Activated naive CD8-positive, alpha-beta T cell treated with anti-CD3 and anti-CD28 coated beads, Interleukin-2, amount 50 U/mL, for 16 hours (primary cell): ENCODE measurements around the gene TNFRSF19.

Source experiments
- DNase-seq: peaks from one replicate; pipeline ENCODE4 v3.0.0-alpha.2; 2020; ENCODE audit warnings: low read depth, low spot score

TNFRSF19 gene

DNA sequence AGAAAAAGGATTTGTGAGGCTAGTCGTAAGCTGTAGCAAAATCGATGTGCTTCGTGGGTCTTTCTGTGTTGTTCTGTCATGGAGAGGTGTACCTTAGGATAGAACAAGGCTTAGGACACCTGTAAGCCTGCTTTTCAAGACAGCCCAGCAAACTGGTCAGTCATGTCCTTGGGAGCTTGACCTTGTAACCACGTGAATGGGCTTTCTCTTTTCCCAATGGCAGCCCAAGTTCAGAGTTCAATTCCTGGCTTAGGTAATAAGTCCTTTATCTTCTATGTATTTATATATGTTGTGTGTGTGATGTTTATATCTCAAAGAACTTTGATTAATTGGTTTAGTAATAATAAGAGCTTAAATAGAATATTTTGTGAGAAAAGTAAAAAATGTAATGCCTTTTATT lies 112.9 kb downstream of the TNFRSF19 start:
- no peak for DNase-seq

DNA sequence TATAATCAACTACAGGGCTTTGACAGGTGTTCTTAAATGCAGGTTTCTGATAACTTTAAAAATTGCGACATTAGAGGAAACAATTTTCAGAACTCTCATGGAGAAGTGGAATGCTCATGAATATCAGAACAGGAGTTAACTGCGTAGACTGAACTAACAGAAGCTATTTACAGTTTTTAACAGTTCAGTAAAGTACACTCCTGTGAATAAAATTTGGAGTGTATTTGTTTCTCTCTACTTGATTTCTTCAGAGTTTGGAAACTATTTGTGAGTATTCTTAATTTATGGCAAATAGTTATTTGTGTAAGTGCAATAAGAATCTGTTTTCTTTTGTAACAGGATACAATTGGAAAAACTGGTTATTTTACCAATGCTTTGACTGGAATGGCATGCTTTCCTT lies 114.4 kb downstream of the TNFRSF19 start:
- DNase-seq: no peak

DNA sequence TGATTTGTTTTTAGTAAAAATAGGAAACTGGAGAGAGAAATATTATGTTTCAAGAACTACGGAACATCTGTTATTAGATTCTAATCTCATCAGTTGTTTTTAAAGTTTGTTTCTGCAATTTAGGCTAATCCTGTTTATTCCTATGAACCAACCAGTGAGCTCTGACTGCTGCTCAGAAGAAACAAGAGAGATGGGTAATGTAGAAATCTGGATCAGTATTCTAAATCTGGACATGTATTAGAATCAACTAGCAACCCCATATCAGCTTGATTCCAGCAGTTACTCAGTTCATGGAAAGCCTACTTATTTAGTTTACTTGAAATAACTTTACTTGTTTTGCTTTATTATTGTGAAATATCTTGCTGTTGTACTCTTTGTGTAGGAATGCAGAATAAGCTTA lies 115.2 kb downstream of the TNFRSF19 start:
- no peak for DNase-seq

DNA sequence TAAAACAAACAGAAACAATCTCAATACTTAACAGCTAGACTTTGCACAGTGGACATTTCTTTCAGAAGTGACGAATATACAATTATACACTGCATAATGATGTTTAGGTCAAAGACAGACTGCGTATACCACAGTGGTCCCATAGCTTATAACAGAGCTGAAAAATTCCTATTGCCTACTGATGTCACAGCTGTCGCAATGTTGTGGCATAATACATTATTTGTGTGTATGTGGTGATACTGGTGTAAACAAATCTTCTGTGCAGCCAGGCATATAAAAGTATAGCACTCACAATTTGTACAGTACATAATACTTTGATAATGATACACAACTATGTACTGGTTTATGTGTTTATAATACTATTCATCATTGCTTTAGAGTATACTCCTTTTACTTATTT lies 116.7 kb downstream of the TNFRSF19 start:
- DNase-seq: no peak

DNA sequence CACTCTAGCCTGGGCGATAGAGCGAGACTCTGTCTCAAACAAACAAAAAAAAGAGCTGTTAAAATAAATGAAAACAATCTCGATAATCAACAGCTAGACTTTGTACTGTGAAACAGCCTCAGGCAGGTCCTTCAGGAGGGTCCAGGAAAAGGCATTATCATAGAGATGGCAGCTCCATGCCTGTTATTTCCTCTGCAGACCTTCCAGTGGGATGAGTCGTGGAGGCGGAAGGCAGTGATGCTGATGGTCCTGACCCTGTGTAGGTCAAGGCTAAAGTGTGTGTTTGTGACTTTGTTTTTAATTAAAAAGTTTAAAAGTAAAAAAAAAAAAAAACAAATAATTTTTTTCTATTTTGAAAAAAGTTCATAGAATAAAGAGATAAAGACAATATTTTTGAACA lies 117.4 kb downstream of the TNFRSF19 start:
- no peak for DNase-seq

DNA sequence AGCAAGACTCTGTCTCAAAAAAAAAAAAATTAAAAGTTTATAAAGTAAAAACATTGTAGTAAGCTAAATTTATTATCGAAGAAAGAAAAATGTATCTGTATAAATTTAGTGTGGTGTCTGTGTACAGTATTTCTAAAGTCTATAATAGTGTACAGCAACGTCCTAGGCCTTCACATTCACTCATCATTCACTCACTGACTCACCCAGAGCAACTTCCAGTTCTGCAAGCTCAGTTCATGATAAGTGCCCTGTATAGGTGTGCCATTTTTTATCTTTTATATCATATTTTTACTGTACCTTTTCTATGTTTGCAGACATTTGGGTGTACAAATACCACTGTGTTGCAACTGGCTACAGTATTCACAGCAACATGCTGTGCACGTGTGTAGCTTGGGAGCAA lies 118.1 kb downstream of the TNFRSF19 start:
- DNase-seq: no peak

DNA sequence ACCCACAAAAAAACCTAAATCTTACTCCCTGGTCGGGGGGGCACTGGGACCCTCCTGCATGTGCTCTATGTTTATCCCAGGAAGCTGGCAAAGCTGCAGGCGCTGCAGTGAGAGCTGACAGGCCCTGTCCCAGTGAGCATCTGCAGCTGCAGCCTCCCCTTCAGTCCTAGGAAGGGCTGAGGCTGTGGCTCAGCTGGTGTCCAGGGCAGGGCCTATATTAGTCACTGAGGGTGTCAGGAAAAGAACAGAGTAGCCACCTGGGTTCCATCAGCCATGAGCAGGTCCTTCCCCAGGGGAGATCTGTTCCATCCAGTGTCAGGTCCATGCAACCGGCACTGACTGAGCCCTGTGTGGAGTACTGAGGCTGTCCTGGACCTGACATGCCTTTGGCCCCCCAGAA lies 120.5 kb downstream of the TNFRSF19 start:
- no peak for DNase-seq

DNA sequence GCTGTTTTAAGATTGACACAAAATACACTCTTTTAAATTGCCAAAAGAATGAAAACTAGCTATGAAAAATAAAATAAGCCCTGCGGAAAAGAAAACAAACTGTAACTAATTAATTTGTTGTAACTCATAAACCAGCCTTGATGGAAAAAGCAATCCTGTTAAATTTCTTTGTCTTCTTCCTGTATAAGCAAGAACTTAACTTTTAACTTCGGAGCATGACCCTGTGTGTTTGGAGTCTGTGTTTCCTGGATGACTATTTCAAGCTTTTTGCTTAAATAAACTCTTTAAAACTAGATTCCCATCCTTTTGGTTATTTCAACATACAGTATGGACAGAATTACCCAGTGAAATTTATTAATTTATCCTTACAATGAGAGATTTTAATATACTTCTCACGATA lies 122.6 kb downstream of the TNFRSF19 start:
- DNase-seq: no peak

DNA sequence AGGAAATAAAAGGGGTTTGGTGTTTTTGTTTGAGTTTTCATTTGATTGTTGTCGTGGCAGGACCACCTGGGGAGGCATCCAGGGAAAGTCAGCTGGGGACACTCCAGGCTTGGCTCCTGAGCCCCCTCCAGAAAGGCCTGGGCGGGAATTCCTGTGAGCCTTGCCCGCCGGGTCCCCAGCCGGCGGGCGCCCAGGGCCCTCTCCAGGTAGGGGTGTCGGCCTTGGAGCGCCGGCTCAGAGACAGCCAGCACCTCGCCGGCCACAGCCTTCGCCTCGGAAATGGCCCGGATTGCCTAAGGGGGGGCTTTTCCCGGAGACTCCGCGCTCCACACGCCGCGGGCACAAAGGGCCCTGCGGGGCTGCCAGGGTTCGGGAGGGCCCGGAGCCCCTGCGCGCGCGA lies 125.0 kb downstream of the TNFRSF19 start:
- no peak for DNase-seq

DNA sequence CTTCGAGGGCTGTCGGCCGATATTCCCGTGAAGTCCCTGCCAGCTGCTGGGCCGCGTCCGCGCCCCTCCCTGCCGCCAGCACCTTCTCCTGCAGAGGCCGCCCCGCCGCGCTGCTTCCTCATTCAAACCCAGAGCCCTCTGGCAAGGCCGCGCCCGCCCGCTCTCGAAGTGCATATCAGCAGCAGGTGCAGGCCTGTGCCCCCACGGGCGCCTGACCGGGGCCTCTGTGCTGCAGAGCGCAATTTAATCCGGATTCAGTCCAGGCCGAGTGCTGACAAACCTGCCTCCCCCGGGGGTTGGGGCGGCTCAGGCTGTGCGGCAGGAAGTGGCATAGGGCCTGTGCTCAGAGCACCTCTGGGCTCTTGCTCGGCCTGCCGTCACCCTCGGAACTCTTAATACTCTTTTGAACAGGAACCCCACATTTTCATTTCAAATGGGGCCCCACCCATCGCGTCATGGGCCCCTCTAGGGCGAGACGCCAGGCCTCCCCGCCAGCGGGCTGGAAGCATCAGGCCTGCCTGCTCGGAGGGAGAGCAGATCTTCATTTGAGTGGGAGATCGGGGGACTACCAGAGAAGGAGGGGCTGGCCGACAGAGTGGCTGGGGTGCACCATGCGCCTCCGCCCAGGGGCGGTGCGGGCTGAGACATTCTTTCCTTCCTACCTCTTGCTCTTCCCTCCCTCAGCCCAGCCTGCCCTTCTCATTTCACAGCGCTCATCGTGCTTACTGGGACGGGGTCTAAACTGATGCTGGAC lies 125.7 kb downstream of the TNFRSF19 start:
- DNase-seq: peak; percentile 20

DNA sequence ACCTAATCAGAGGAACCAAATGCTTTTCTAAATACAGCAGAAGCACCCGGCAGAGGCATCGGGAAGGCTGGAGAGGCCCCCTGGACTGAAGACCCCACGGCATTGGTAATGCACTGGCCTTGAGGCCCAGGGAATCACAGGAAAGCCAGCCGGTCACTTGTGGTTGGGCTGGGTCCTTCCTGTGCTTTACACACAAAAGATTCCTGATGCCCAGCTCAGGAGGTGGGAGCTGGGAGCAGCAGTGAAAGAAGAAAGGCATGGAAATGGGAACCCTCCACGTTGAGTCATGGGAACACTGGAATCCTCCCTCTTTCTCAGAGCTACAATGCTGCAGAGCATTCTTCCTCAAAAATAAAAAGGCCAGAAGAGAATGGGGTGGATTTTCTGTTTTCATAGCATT lies 126.4 kb downstream of the TNFRSF19 start:
- no peak for DNase-seq

DNA sequence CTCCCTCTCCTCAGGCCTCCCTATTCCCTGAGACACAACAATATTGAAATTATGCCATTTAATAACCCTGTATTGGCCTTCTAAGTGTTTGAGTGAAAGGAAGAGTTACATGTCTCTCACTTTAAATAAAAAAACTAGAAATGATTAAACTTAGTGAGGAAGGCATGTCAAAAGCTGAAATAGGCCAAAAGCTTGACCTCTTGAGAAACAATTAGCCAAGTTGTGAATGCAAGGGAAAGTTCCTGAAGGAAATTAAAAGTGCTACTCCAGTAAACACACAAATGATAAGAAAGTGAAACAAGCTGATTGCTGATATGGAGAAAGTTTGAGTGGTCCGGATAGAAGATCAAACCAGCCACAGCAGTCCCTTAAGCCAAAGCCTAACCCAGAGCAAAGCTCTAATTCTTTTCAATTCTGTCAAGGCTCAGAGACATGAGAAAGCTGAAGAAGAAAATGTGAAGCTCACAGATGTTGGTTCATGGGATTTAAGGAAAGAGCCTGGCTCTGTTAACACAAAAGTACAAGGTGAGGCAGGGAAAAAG lies 127.6 kb downstream of the TNFRSF19 start:
- DNase-seq: no peak

DNA sequence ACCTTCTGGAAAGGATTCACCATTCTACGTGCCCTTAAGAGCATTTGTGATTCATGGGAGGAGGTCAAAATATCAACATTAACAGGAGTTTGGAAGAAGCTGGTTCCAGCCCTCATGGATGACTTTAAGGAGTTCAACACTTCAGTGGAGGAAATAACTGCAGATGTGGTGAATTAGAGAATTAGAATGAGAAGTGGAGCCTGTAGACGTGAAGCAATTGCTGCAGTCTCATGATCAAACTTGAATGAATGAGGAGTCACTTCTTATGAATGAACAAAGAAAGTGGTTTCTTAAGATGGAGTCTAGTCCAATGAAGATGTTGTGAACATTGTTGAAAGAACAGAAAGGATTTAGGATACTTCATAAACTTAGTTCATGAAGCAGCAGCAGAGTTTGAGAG lies 129.1 kb downstream of the TNFRSF19 start:
- DNase-seq: no peak

DNA sequence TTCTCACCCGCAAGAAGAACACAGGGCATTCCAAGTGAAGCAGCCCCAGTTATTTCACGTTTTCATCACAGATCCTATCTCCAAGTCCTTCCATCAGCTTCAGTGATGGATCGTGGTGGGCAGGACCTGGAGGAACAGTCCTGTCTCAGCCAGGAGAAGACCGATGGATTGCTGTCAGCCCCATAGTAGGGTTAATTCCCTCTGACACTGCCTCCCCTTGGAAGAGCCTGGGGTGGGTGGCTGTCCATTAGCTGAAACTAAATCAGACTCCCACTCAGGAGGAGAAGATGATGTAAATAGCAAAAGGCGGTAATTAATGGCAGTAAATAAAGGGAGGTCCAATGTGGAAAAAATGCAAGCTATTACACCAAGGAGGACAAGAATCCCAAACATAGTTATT lies 131.0 kb downstream of the TNFRSF19 start:
- no peak for DNase-seq

DNA sequence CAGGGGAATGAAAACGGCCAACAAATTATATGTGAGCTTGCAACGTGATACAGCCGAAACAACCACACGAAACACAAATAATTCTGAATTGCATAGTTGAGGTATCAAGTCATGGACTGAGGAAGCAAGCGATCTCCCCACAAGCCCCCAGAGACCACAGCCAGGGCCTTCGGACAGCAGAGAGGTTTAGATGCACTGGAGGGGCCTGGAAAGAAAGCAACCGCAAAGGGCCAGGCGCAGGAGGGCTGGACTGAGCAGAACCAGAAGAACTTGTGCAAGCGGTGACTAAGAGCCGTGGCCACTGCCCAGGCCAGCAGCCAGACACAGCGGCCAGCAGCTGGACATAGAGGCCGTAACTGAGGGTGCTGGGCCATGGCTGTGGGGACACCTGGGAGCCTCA lies 131.4 kb downstream of the TNFRSF19 start:
- DNase-seq: no peak

DNA sequence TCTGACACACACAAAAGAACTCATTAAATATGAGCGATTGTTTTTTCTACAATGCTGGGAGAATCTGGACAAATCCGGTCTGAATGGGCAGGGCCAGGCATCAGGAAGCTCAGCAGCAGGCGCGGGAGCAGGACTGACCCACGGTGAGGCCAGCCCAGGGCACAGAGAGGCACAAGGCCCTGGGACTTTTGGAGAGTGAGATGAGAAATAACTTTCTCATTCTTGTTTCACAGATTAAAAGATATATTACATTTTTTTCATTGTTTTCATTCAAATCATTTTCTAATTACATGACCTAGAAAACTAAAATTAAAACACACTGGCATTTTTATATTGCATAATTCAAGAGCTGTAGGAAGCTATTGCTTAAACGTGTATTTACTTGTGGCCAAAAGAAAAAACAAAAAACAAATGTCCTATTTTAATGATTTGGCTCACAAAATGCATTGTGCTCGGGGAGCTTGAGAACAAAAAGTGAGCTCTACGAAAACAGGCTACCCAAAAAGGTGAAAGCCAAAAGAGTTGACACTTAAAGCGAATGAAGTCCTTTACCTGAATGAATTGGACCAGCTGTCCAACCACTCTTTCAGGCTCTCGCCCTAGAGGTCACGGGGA lies 133.1 kb downstream of the TNFRSF19 start:
- DNase-seq: no peak

DNA sequence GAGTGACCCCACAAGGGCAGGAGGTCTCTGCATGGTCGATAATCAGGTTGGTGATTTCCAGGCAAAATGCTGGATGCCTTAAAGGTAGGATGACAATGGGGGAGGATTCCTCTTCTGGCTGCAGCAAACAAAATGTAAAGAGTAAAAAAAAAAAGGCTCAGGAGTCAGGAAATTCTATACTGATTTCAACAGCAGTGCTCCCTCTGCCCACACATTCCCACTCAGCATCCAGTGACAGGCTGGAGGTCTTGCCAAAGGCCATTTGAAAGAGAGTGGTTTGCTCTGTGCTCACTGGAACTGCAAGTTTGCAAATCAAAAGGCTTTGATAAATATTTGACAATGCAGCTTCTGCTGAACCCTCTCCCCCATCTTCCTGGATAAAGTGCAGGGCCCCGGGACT lies 135.4 kb downstream of the TNFRSF19 start:
- no peak for DNase-seq

DNA sequence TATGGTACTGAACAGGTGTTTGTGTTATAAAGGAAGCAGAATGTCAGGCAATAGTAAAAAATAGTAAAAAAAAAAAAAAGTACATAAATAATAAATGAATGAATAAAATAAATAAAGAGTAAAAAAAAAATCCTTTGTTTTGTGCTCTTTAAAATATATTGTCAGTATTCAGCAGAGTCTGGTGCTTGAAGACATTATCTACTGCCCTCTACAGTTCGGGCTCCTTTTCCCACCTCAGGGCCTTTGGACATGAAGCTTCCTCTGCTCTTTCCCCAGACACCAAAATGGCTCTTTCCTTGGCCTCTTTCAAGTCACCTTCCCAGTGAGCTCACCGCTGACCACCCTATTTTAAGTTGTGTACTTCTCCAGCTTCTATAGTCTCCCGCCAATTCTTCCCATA lies 137.5 kb downstream of the TNFRSF19 start:
- no peak for DNase-seq

DNA sequence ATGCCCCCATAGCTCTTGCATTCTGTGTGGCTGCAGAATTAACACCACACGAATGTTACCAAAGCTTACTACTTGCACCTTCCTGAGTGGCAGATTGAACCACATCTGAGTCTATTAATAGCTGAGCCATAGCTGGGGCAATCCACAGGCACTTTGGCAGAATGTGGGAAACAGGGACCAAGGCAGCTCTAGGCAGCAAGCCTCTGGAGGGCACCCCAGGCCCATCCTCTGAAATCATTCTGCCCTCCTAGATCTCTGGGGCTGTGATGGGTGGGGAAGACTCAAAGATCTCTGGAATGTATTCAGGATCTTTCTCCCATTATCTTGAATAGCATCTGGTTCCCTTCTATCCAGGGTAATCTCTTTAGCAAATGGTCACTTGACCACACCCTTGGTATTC lies 139.3 kb downstream of the TNFRSF19 start:
- no peak for DNase-seq

DNA sequence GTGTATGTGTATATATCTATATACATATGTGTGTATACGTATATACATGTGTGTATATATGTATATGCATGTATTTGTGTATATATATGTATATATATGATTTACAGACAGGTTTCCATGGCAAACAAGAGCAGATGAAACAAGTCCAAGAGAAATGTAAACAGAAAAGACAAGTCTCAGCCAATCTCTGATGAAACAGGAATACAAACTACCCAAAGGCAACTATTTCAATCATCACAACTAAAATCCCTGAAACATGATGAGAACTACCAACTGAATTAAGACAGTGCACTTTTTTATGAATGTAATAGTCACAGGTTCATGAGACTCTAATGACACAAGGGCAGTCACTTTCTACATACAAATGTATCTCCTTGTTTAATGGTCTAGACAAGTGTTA lies 140.2 kb downstream of the TNFRSF19 start:
- no peak for DNase-seq

DNA sequence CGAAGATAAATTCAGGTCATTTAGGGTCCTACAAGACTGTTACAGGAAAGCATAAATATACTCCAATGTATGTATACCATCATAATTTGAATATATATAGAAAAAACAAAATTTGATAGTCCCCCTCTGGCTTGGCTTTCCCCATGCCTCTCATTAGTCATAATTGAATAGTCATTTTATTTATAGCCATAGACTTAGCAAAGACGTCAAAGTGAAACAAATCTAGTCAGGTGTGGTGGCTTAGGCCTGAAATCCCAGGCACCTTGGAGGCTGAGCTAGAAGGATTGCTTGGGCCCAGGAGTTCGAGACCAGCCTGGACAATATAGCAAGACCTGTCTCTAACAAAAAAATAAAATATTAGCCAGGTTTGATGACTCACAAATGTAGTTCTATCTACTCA lies 141.1 kb downstream of the TNFRSF19 start:
- no peak for DNase-seq

DNA sequence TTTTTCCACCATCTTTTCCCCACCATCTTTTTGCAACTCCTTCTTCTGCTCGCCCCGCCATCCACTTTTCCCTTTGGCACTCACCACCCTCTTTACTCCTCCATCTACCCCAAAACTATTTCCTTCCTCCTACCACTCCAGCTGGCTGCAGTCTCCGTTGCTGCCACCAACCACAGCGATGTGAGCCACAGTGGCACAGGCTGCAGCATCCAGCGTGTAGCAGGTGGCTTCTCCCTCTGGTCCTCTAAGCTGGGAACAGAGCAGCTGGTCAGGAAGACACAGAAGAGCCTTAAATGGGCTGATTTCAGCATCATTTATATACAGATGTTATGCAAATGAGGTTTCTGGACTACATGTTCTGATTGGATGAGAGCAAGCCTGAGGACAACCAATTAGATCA lies 144.5 kb downstream of the TNFRSF19 start:
- DNase-seq: no peak

DNA sequence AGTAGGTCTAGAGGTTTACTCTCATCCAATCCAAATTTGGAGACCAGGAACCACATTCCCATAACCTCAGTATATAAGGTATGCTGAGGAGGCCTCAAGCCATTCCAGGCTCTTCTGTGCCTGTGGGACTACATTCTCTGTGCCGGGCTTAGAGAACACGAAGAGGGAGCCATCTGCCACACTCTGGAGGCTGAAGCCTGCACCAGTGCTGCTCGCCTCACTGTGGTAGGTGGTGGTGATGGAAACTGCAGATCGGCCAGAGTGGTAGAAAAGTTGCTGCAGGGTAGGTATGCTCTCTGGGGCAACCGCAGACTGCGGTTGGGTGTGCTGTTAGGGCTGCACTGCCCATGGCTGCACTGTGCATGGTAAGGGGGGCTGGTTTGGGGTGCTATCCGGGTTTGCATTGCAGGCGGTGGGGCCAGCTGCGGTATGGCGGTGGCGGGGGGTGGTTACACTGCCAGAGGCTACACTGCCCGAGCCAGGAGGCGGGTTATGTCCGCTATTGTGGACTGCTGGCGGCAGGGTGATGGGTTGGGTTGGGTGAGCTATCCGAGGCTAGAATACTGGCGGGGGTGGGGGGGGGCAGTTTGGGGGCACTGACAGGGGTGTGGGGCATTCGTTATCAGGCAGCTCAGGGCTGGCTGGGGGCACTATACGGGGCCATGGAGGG lies 145.0 kb downstream of the TNFRSF19 start:
- DNase-seq: no peak
